Gastrocnemius medialis (tissue), 4 donors: ENCODE measurements around the gene CCDC71. TPM values are rescaled to one million over a fixed set of nuclear protein-coding genes. Genes with fewer than 3 reads are reported as not detected.

Experiments used
- ATAC-seq, 2 donors: fragments of 150-250 bp; one replicate each; pipeline ENCODE4 v1.9.1; 2016
- DNase-seq, 2 donors: peaks; one replicate each; pipeline ENCODE4 v3.0.0-alpha.2; 2019
- H3K27ac ChIP-seq, 4 donors: fragments of 200-600 bp; sonication (generic); 1 replicate in 1 of 4; 2 replicates in 3 of 4; pipeline ENCODE4 v1.5.1; 2016 to 2018; ENCODE audit warnings: mild to moderate bottlenecking in 2 of 4, moderate library complexity in 1 of 4
- H3K27me3 ChIP-seq, 3 donors: fragments of 200-600 bp; sonication (generic) in 2 of 3; 1 replicate in 1 of 3; 2 replicates in 2 of 3; pipeline versions ENCODE4 v1.5.1 to v1.6.0; 2016 to 2019; ENCODE audit warnings: mild to moderate bottlenecking in 1 of 3, moderate library complexity in 1 of 3
- H3K36me3 ChIP-seq, 2 donors: fragments of 200-600 bp; sonication (generic) in 1 of 2; one replicate each; pipeline ENCODE4 v1.5.1; 2017 to 2018
- H3K4me1 ChIP-seq, 2 donors: fragments of 200-600 bp; sonication (generic) in 1 of 2; one replicate each; pipeline ENCODE4 v1.5.1; 2016 to 2017; ENCODE audit warnings: mild to moderate bottlenecking in 2 of 2
- H3K4me3 ChIP-seq, 4 donors: fragments of 200-600 bp; sonication (generic) in 3 of 4; 1 replicate in 1 of 4; 2 replicates in 3 of 4; pipeline ENCODE4 v1.5.1; 2016 to 2019; ENCODE audit warnings: mild to moderate bottlenecking in 2 of 4
- H3K9me3 ChIP-seq, 3 donors: fragments of 200-600 bp; sonication (generic) in 2 of 3; 1 replicate in 1 of 3; 2 replicates in 2 of 3; pipeline ENCODE4 v1.5.1; 2016 to 2019
- CTCF ChIP-seq, 5 experiments: fragments of 450-650 bp in 3 of 5; fragments of 200-600 bp in 2 of 5; sonication (generic) in 2 of 5; IDR thresholded peaks in 4 of 5; conservative IDR thresholded peaks in 1 of 5; 1 replicate in 4 of 5; 2 replicates in 1 of 5; pipeline ENCODE4 v1.5.1; 2016 to 2019; ENCODE audit warnings: antibody characterized with exemption in 5 of 5, mild to moderate bottlenecking in 3 of 5, moderate library complexity in 3 of 5
- POLR2A ChIP-seq, 2 donors: fragments of 450-650 bp; IDR thresholded peaks; one replicate each; pipeline ENCODE4 v1.6.1; 2017; ENCODE audit warnings: antibody characterized with exemption in 2 of 2, mild to moderate bottlenecking in 2 of 2, moderate library complexity in 2 of 2
- in situ Hi-C, 4 donors: fragments of 200-750 bp; cut with MboI; loops; one replicate each; pipeline versions ENCODE4 v1.15.0 to v1.8.0; 2017; ENCODE audit warnings: low sequenced_read_pairs in 4 of 4
- intact Hi-C: fragments of 100-400 bp; cut with DNase I; formaldehyde crosslinking; loops from one replicate; pipeline ENCODE4 v1.15.1; 2023; ENCODE audit warnings: low total_unique reads
- total RNA-seq, 4 donors: library from RNA; depleted of rRNA; stranded (reverse); fragments of >200 nt; gene quantifications; one replicate each; pipeline versions ENCODE4 v1.1.0 to v1.2.3, GENCODE V29; 2016

Gene CCDC71
- total RNA-seq, 4 donors from 2014 or later, result 20.0 to 31.0 (median 22.0) TPM

GRCh38 chr3:49166752-49167556 is 823 bp upstream of the CCDC71 start:
- Histone ChIP-seq H3K36me3 (peaks cover 0 to 9% of the 10 kb centered on the region in 2 donors), H3K4me3 (peak overlapping the region; percentile 64 to 88 (median 81)), H3K4me1 (peaks cover 23 to 32% of the 10 kb centered on the region in 2 donors), H3K27ac (peak overlapping the region; percentile 80 to 92 (median 86)), H3K27me3 (no peaks in the 10 kb centered on the region), H3K9me3 (no peaks in the 10 kb centered on the region)
- TF ChIP-seq POLR2A (IDR thresholded peaks at IDR 0.05) (no peak), CTCF (IDR thresholded peaks at IDR 0.05 in 4 of 5, conservative IDR thresholded peaks at IDR 0.05 in 1 of 5) (no peak)
- DNase-seq (no peak), ATAC-seq (no peak)
- in situ Hi-C loops (loop anchor here (10.0 kb wide), 2 partner anchors 278 to 288 kb away; no protein-coding TSS in a partner anchor), intact Hi-C loops (loop anchor here (1.0 to 5.0 kb wide), 2 partner anchors 75 to 191 kb away; partner anchors contain the start of genes GPX1 and QRICH1)

- no peak for ATAC-seq
- H3K36me3 ChIP-seq, result peaks cover 0 to 9% of the 10 kb centered on the region in 2 donors
- intact Hi-C loops, result loop anchor here (5.0 kb wide), 1 partner anchor 73 kb away; the partner anchor contains the start of gene QRICH1
- H3K9me3 ChIP-seq, result no peaks in the 10 kb centered on the region
- in situ Hi-C loops, result loop anchor here (10.0 kb wide), 2 partner anchors 280 to 290 kb away; no protein-coding TSS in a partner anchor
- DNase-seq, result no peak
- peak overlapping the region; percentile 80 to 92 (median 86) for H3K27ac ChIP-seq
- no peak for TF ChIP-seq CTCF (IDR thresholded peaks at IDR 0.05 in 4 of 5, conservative IDR thresholded peaks at IDR 0.05 in 1 of 5)
- no peak for TF ChIP-seq POLR2A (IDR thresholded peaks at IDR 0.05)
- H3K4me1 ChIP-seq, result peaks cover 18 to 28% of the 10 kb centered on the region in 2 donors
- peak overlapping the region; percentile 64 to 88 (median 81) for H3K4me3 ChIP-seq
- no peaks in the 10 kb centered on the region for H3K27me3 ChIP-seq
These were observed 979 bp downstream of the CCDC71 start for GRCh38 chr3:49164983-49165720.

- H3K4me3 ChIP-seq, result no peak overlapping the region
- peaks cover 0 to 9% of the 10 kb centered on the region in 2 donors for H3K36me3 ChIP-seq
- H3K27me3 ChIP-seq, result no peaks in the 10 kb centered on the region
- peaks cover 18 to 28% of the 10 kb centered on the region in 2 donors for H3K4me1 ChIP-seq
- H3K9me3 ChIP-seq, result no peaks in the 10 kb centered on the region
- H3K27ac ChIP-seq, result no peak overlapping the region
- intact Hi-C loops, result no loop called here
- DNase-seq (no peak), ATAC-seq (no peak)
- in situ Hi-C loops, result loop anchor here (10.0 kb wide), 2 partner anchors 281 to 291 kb away; no protein-coding TSS in a partner anchor
- TF ChIP-seq CTCF (IDR thresholded peaks at IDR 0.05 in 4 of 5, conservative IDR thresholded peaks at IDR 0.05 in 1 of 5) (no peak), POLR2A (IDR thresholded peaks at IDR 0.05) (no peak)
These were observed 2.5 kb downstream of the CCDC71 start for GRCh38 chr3:49163609-49164008.

GRCh38 chr3:49162751-49163419 is 3.2 kb downstream of the CCDC71 start:
- H3K4me3 ChIP-seq, result no peak overlapping the region
- H3K36me3 ChIP-seq, result peaks cover 0 to 9% of the 10 kb centered on the region in 2 donors
- intact Hi-C loops, result no loop called here
- in situ Hi-C loops, result loop anchor here (10.0 kb wide), 2 partner anchors 282 to 292 kb away; no protein-coding TSS in a partner anchor
- no peak overlapping the region for H3K27ac ChIP-seq
- no peaks in the 10 kb centered on the region for H3K9me3 ChIP-seq
- ATAC-seq (no peak), DNase-seq (no peak)
- no peaks in the 10 kb centered on the region for H3K27me3 ChIP-seq
- TF ChIP-seq CTCF (IDR thresholded peaks at IDR 0.05 in 4 of 5, conservative IDR thresholded peaks at IDR 0.05 in 1 of 5) (no peak), POLR2A (IDR thresholded peaks at IDR 0.05) (no peak)
- peaks cover 18 to 28% of the 10 kb centered on the region in 2 donors for H3K4me1 ChIP-seq
